Measurements from ENCODE around the gene SIPA1L2.
"Not testable (repeated sequence)": the region's sequence is repeated elsewhere in the genome, so short reads cannot be mapped to it uniquely, and the experiment has no call there.

SIPA1L2 gene

DNA sequence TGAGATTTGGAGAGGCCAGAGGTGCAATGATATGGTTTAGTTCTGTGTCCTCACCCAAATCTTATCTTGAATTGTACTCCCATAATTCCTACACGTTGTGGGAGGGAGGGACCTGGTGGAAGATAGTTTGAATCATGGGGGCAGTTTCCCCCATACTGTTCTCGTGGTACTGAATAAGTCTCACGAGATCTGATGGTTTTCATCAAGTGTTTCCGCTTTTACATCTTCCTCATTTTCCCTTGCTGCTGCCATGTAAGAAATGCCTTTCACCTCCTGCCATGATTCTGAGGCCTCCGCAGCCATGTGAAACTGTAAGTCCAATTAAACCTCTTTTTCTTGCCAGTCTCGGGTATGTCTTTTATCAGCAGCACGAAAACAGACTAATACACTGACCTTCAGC lies 17.1 kb downstream of the SIPA1L2 start:
- not testable (repeated sequence) for DNase-seq

DNA sequence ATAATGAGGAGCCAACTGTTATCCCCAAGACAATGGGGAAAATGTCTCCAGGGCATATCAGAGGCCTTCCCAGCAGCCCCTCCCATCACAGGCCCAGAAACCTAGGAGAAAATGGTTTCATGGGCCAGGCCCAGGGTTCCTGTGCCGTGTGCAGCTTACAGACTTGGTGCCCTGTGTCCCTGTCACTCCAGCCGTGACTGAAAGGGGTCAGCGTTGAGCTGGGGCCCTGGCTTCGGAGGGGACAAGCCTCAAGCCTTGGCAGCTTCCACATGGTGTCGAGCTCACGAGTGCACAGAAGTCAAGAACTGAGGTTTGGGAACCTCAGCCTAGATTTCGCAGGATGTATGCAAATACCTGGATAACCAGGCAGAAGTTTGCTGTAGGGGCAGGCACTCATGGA lies 18.1 kb downstream of the SIPA1L2 start:
- no peak for DNase-seq

DNA sequence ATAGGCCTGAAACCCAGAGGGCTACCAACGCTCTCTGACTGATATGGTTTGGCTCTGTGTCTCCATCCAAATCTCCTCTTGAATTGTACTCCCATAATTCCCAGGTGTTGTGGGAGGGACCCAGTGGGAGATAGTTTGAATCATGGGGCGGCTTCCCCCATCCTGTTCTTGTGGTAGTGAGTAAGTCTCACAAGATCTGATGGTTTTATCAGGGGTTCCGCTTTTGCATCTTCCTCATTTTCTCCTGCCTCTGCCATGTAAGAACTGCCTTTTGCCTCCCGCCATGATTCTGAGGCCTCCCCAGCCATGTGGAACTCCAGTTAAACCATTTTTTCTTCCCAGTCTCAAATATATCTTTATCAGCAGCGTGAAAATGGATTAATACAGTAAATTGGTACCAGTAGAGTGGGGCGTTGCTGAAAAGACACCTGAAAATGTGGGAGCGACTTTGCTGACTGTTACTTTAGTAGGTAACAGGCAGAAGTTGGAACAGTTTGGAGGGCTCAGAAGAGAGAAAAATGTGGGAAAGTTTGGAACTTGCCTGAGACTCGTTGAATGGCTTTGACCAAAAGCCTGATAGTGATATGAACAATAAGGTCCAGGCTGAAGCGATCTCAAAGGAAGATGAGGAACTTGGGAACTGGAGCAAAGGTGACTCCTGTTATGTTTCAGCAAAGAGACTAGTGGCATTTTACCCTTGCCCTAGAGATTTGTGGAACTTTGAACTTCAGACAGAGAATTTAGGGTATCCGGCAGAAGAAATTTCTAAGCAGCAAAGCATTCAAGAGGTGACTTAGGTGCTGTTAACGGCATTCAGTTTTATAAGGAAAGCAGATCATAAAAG lies 18.8 kb downstream of the SIPA1L2 start:
- not testable (repeated sequence) for DNase-seq

DNA sequence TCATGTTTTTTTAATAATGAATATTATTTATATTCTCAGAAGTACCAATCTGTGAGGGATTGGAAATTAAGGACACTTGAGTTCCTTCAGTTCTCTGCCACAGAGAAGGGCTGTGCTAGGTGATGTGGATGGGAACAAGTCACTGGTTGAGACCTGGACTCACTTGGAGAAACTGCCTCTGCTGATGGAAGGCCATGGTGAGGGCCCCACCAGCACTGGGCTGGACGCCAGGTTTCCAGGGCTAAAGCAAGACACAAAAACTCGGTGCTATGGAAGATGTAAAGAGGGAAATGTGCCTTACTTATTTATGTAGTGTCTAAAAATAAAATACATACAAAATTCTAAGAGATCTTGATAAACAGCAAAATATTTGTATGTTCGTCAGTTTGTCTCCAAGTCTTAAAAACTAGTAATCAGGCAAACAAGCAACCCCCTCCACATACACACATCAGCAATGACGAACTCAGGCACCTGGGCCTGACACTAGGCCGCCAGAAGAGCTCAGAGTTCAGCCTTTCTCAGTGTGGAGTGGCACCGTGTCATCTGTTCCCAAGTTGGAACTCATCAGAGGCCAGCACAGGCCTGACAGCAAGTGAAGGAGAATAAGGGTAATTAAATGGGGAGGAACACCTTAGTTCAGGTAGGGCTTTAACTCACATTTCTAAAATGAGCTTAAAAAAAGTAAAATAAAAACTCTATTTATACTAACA lies 19.6 kb downstream of the SIPA1L2 start:
- no peak for DNase-seq

DNA sequence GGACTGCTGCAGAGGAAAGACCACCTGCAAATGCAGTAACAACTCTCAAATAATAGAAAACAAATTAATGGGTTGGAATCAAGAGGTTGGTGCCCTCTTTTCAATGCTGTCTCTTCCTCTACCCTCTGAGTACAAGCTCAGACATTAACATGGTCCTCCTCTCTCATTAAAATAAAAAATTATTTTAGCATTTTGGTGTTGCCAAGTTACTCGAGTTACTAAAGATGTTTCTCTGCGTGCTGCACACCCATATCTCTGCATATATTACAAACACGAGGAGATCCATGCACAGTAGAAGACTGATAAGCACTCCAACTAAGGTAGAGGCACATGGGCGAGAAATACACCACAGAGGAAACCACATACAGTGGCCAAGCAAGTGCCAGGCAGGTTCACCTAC lies 21.5 kb downstream of the SIPA1L2 start:
- no peak for DNase-seq

DNA sequence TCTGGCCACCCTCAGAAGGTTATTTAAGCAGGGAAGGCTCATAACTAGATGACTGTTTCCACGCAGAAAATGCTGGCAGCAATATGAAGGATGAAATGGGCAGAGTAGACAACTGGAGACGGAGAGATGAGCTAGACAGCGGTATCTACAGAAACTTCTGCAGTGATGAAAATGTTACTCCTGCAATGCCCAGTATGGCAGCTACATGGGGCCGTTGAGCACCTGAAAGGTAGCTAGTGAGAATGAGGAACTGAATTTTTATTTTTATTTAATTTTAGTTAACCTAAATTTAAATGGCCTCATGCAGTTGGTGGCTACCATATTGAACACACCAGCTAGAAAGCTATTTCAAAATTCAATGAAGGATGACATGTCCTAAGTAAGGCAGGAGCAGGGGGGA lies 27.3 kb downstream of the SIPA1L2 start:
- DNase-seq = no peak

DNA sequence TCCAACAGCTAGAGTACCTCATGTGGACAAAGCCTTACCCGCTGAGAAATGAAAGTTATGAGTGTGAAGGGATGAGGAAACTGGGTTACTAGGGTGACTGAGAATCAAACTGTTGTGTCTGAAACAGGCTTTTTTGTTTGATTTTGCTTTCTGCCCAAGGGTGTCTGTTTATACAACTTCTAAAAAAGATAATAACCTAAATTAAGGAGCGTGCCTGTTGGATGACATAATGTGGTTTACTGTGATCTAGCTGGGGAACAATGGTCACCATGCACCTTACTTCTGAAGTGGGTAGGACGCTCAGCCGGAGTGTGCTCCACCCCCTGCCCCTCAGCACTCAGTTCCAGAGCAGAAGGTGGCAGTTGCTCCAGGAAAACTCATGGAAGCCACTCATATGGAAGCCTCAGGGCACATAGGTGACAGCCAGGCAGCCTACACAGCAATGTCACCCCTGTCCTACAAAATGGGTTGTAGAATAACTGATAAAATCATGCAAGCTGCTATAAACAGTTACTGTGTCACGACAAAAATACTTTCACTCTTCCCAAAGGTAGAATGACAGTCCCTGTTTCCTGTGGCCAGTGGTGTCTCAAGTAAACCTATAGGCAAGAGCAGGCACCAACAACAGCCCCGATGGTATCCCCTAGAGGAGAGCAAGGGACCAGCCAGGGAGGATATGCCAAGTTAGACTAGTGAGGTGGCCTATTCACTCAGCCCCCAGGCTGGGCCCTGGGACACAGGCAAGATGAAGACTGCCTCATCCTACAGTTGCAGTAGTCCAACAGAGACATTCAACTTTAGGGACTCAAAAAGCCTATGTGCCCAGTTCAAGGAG lies 29.3 kb downstream of the SIPA1L2 start:
- no peak for DNase-seq

DNA sequence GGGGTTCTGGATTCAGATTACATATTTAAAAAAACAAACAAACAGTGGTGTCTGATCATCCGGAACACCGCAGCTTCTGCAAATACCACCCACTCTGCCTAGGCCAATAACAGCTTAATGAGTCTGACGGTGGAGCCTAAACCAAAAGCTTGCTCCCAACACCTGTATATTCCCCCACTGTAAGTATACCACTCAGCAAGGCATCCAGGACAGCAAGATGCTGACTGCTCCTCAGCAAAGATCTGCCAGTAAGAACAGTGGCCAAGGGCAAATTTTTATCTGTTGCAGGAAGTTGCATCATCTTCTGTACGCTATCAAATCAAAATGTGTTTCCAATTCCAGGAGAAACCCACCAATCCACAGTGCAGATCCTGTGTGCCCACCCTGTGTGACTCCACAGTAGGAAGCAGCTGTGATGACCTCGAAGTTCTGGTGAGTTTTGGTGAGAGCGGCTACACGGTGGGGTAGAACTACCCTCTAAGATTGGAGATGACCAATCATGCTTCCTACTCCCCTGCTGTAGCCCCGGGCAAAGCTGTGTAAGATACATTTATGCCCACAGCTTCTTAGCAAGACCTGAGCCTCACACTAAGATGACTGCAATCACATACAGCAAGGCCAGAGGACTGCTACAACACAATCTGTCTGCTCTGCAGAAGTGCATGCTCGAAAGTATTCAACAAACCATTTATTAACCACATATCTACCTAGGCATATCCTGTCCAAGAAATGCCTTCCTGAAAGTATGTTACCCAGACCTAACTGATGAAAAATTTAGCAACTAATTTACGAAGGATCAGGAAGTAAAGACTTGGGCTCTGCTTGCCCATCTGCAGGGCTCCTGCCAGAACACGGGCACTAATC lies 30.5 kb downstream of the SIPA1L2 start:
- DNase-seq = no peak

DNA sequence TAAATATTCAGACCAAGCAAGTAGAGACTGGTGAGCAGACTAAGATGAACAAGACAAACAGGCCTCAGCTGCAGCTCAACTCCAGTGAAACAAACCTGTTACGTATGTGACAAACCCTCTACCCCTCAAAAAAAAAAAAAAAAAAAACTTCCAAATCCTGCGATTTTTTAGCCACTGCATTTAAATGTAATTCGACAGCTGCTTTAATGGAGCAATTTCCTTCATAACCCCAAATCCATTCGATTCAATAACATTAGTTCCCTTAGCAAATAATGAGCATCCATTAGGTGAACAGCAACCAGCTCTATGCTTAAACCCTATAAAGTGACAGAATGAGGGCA lies 31.1 kb downstream of the SIPA1L2 start:
- no peak for DNase-seq

DNA sequence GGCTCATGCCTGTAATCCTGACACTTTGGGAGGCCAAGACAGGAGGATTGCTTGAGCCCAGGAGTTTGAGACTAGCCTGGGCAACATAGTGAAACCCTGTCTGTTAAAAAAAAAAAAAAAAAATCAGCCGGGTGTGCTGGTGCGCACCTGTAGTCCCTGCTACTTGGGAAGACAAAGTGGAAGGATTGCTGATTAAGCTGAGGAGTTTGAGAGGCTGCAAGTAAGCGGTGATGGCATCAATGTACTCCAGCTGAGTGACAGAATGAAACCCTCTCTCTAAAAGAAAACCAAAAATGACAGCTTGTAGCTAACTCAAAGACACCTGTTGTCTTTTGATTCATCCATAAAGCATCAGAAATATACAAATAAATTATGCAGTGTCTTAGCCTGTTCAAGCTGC lies 31.8 kb downstream of the SIPA1L2 start:
- no peak for DNase-seq

DNA sequence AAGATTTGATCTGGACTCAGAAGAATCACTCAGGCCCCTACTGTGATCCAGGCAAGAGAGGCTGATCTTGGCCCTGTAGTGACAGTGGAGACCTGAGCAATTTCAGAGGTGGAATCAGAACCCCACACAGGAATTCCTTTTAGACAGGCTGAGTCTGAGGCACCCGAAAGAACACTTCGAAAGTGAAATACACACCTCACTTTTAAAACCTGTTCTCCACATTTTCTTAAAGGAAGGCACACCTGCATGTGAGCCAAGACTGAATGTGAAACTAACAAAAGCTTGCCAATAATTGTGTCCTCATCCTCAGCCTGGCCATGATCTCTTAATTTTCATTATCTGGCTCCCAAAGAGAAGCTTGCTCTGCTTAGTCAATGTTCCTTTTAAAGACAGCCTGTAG lies 32.2 kb downstream of the SIPA1L2 start:
- no peak for DNase-seq

DNA sequence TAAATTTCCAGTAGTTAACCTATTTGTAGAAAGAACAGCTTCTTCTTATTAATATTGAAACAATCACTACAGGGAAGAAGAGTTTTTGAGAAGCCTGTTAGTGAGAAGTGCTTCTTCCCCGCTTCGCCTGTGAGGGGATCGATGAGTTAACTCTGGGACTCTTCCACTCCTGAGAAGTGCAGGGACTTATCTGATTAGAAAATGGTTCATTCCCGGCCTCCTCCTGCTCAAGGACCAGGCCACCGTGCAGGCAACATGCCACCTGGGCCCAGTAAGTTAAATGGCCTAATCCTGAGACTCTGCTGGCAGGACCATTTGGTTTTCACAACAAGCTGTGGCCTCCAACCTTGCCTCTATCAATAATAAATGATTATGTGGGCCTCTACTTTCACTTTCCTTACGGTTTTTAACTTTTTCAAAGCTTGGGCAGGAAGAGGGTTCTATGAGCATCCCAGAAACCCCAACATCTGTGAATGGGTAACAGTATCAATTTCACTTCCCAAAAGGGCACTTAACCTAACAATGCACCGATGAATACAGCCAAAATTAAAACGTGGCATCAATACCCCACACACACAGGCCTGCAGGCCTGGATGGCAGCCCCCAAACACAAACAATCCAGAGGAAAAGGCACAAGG lies 33.1 kb downstream of the SIPA1L2 start:
- DNase-seq = no peak

DNA sequence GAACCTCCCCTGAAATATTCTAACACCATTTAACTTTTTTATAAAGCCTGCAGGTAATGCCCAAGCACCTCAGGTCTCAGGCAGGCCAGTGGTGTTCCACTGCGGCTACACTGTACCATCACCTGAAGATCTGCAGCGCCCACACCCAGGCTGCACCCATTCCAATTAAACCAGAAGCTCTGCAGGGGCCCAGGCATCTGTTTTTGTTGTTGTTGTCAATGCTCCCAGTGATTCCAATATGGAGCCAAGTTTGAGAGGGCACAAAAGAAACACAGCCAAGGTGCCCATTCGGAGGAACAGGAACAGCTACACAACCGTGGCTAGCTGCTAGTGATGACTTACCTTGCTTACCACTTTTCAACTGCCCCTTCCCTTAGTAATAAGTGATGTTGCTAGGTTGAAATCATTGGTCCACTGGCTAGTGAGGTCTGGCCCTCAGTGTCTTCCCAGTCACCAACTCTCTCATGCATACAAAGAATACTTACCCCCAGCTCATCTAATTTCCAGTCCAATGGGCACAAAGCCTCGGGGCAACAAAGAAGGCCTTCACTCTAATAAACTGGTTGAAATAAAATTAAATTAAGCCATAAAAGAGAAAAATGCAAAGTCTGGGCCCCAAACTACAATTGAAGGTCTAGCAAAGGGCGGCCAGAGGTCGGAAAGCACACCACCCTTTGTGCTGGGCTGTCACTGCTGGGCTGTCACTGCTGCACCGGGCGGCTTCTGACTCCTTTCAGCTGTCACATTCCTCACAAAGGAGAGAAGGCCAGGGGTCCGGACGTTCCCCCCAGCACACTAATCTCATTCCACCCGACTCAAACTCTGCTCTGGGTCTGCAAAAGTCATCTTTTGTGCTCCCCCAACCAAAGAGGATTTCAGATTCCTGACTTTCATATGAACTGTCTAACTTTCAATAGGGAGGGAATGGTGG lies 34.9 kb downstream of the SIPA1L2 start:
- no peak for DNase-seq

DNA sequence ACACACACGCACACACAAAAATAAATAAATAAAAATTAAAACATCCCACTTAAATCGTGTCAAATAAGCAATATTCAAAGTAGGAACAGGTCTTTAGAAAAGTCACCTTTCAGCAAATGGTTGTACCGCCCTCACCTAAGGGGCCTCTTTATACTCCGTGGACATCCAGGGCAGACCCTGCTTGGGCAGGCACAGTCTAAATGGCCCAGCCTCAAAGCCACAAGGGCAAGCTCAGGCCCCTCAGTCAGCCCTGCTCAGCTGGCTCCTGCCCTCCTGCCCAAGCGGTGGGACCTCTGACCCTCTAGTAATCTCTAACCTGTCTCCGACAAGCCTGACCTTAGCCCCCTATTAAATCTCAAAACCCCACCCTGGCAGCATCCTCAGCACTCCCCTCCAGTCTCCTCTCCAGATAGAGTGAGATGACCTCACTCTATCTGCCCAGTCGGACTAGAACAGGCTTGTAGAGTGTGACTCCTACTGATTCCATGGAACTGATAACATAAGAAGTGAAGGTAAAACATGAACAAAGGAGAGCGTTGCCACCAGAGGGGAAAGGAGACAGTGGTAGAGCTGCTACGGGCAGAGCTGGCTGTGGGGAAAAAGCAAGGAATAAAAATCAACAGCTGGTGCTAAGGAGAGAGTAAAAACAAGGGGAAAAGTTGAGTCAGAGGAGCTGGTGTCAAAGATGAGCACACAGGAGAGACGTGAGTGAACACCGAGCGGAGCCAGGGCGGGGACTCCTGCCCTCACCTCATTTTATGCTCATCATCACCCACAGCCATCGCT lies 36.0 kb downstream of the SIPA1L2 start:
- peak; percentile 73 for DNase-seq

DNA sequence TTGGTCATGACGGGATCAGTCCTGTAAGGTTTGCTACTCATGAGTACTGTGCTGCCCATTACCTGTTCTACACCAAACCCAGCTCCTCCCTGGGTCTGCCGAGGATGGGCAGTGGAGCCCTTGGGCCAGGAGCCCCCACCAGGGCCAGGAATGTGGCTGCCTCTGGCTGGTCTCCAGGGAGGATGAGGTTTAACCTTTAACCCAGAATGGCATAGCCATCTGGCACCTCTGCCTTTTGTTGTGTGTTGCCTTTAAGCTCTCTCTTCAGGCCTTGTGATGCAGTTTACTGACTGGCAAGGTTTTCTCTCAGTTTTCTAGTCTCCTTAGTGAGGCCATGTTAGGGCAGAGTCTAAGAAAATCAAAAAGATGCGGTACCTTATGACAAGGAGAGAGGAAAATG lies 38.6 kb downstream of the SIPA1L2 start:
- DNase-seq = no peak

DNA sequence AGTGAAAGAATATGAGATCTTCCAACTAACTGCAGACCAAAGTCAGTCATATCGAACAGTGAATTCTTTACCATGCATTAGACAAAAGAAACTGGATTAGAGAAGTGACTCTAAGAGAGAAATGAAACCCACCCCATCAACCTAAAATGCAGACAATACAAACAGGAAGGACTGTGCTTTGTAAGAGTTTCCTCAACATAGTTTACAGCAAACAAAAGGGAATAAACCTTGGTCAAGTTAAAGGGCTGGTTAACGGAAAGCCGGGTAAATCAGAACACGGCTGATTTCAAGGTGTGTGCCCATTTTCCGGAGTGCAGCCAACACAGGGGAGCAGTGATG lies 39.2 kb downstream of the SIPA1L2 start:
- no peak for DNase-seq

DNA sequence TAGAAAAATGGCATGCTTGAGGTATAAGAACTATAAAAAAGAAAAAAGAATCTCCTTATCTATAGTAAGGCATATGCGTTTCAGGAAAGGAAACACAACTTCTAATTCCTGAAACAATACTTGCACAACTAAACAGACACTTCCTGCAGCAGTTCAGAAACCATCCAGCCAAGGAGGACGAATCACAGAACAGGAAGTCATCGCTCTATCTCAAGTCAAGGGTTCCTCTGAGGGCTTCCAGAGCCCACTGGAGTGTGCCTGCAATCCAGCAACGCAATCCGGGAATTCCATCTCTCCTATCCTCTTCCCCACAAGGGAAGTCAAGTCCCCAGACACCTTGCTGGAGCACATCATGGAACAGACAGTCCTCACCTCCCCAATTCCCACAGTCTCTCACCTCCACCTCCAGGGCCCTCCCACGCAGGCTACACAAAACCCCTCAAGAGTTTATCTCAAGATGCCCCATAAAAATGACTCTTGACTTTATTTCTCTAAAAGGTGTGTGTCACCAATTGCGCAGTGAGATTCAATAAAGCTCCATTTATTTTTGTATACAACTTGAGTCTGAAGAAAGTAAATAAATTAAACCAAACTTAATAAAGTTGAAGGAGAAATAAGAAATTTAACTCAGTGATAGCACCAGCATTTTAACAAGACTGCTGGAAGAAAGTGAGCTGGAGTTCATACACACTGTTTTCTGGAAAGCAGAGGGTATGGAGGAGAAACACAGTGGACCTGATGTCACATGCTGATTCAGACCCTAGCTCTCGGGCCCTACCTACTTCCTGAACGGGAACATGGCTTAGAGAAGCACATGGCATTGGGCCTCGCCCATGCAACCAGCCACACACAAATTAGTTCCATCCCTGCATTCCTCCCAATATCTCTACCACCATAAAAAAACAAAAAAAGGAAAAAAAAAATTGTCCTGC lies 39.9 kb downstream of the SIPA1L2 start:
- peak; percentile 83 for DNase-seq

DNA sequence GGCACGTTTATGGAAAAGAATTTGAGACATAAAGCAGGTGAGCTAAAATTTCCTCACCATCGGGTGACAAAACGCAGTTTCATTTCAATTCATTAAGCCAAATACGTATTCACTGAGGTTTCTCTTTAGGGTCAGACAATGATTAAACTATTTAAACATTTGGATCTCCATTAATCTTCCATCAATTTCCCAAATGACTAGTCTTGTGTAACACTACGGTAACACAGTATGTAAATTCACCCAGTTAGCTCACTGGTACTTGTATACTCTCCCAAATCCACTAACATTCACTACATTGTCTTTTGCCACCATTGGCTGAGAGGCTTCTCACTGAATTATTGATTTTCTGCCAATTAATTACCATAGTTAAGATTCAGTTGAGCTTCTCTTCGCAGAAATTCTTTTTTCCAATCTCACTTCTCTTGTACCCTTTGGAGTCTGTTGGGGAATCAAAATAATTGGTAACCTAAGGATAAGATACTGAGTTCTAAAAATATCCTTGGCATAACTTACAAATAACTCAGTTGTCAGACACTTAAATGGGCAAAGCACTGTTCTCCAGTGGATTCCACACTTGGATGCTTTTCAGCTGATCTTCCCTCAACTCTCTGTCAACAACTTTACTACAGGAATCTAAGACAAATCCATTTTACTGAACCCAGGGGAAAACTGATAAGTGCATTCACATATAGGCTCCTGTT lies 40.7 kb downstream of the SIPA1L2 start:
- no peak for DNase-seq
